Stimulated activated CD4-positive, alpha-beta T cell treated with anti-CD3 and anti-CD28 coated beads, TNF-alpha, amount 100 ng/mL, for 1 hour (primary cell): Measurements from ENCODE around the gene HCAR2.
"Not testable (repeated sequence)": the region's sequence is repeated elsewhere in the genome, so short reads cannot be mapped to it uniquely, and the experiment has no call there.

ENCODE experiments used
- DNase-seq, 3 donors: peaks; one replicate each; pipeline ENCODE4 v3.0.0-alpha.2; 2020; ENCODE audit warnings: low read depth in 3 of 3, low spot score in 1 of 3

HCAR2 gene

GRCh38 chr12:122702890-122703611, at the start of gene HCAR2:
TSS of gene HCAR2 (minus strand) at chr12:122703357. CDS start at chr12:122703283, 74 bp downstream.
- DNase-seq: not testable (repeated sequence)

- peak; percentile 98 to 99 (median 99) for DNase-seq
Observed at GRCh38 chr12:122752464-122753318, 49.5 kb upstream of the HCAR2 start, which contains the start of gene DENR. TSS of gene DENR (plus strand) at chr12:122752824. CDS start at chr12:122753702, 878 bp downstream.

- DNase-seq: not testable (repeated sequence)
Observed at GRCh38 chr12:122750781-122751515, 47.8 kb upstream of the HCAR2 start.

- DNase-seq: no peak
Observed at GRCh38 chr12:122749569-122750332, 46.6 kb upstream of the HCAR2 start.

- no peak for DNase-seq
Observed at GRCh38 chr12:122747224-122748135, 44.3 kb upstream of the HCAR2 start.

- DNase-seq: no peak
Observed at GRCh38 chr12:122743895-122744525, 40.9 kb upstream of the HCAR2 start.

GRCh38 chr12:122740351-122740750, 37.2 kb upstream of the HCAR2 start:
- no peak for DNase-seq

GRCh38 chr12:122738571-122738970, 35.4 kb upstream of the HCAR2 start:
- DNase-seq: no peak

- no peak for DNase-seq
Observed at GRCh38 chr12:122732611-122733010, 29.5 kb upstream of the HCAR2 start.

GRCh38 chr12:122732170-122732569, 29.0 kb upstream of the HCAR2 start:
- DNase-seq: no peak

GRCh38 chr12:122730215-122731014, 27.3 kb upstream of the HCAR2 start, which contains the start of gene HCAR1:
TSS of gene HCAR1 (minus strand) at chr12:122730844. CDS start at chr12:122730339, 505 bp downstream.
- no peak for DNase-seq

- no peak for DNase-seq
Observed at GRCh38 chr12:122729583-122730214, 26.5 kb upstream of the HCAR2 start.

GRCh38 chr12:122726080-122726558, 23.0 kb upstream of the HCAR2 start:
- no peak for DNase-seq

- DNase-seq: no peak
Observed at GRCh38 chr12:122725452-122726079, 22.4 kb upstream of the HCAR2 start.

- DNase-seq: no peak
Observed at GRCh38 chr12:122724641-122725243, 21.6 kb upstream of the HCAR2 start.

- DNase-seq: no peak
Observed at GRCh38 chr12:122722387-122722786, 19.2 kb upstream of the HCAR2 start.
